PFSK-1 (cell line): ENCODE measurements around the gene NCR2.

Experiments used
- FOXP2 ChIP-seq: optimal IDR thresholded peaks from 2 replicates; pipeline ENCODE3; 2011; ENCODE audit warnings: borderline replicate concordance, control low read depth, inconsistent platforms; ENCODE audit not compliant: insufficient read depth; ENCODE audit errors: extremely low read length, extremely low read depth
- POLR2AphosphoS5 ChIP-seq: IDR thresholded peaks from 2 replicates; pipeline ENCODE4 v1.6.1; 2012; ENCODE audit warnings: low read depth, mild to moderate bottlenecking, control low read depth, low read length, moderate library complexity
- REST ChIP-seq, 2 experiments: IDR thresholded peaks; 2 replicates each; pipeline versions ENCODE4 v1.6.1 to v1.8.0; 2011 to 2012; ENCODE audit warnings: low read depth in 2 of 2, low read length in 2 of 2, control low read depth in 1 of 2, inconsistent platforms in 1 of 2, mild to moderate bottlenecking in 1 of 2, moderate library complexity in 1 of 2; ENCODE audit not compliant: insufficient read depth in 1 of 2
- SIN3A ChIP-seq: IDR thresholded peaks from 2 replicates; pipeline ENCODE4 v1.6.1; 2012; ENCODE audit warnings: mild to moderate bottlenecking, low read length, moderate library complexity, borderline replicate concordance; ENCODE audit not compliant: insufficient read depth
- TAF1 ChIP-seq: IDR thresholded peaks from 2 replicates; pipeline ENCODE4 v1.6.1; 2012; ENCODE audit warnings: low read length, control low read depth, borderline replicate concordance; ENCODE audit not compliant: insufficient read depth

Gene NCR2

GRCh38 chr6:41360314-41360685, 24.9 kb downstream of the NCR2 start:
- no peak for TF ChIP-seq FOXP2
- TF ChIP-seq SIN3A: no peak
- no peak for TF ChIP-seq REST (IDR thresholded peaks at IDR 0.05; ENCODE audit: insufficient read depth in 1 of 2, low read depth in 2 of 2, low read length in 2 of 2)
- TF ChIP-seq TAF1: no peak

DNA sequence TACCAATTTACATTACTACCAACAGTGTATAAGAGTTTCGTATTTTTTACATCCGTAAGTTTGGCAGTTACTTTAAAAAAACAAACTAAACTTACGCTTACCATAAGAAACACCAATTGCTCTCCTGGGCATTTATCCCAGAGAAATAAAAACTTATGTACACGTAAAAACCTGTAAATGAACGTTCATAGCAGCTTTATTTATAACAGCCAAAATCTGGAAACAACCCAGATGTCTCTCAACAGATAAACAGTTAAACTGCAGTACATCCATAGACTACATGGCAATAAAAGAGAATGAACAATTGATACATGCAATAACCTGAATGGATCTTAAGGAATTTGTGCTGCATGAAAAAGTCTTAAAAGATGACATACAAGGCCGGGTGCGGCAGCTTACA, 30.7 kb downstream of the NCR2 start:
- no peak for TF ChIP-seq SIN3A
- TF ChIP-seq REST (IDR thresholded peaks at IDR 0.05; ENCODE audit: insufficient read depth in 1 of 2, low read depth in 2 of 2, low read length in 2 of 2): no peak
- TF ChIP-seq POLR2AphosphoS5: no peak
- TF ChIP-seq TAF1: no peak
- no peak for TF ChIP-seq FOXP2

- no peak for TF ChIP-seq REST (IDR thresholded peaks at IDR 0.05; ENCODE audit: insufficient read depth in 1 of 2, low read depth in 2 of 2, low read length in 2 of 2)
- no peak for TF ChIP-seq SIN3A
- TF ChIP-seq TAF1: no peak
- no peak for TF ChIP-seq POLR2AphosphoS5
- no peak for TF ChIP-seq FOXP2
Measured at GRCh38 chr6:41367061-41367460, 31.7 kb downstream of the NCR2 start.

DNA sequence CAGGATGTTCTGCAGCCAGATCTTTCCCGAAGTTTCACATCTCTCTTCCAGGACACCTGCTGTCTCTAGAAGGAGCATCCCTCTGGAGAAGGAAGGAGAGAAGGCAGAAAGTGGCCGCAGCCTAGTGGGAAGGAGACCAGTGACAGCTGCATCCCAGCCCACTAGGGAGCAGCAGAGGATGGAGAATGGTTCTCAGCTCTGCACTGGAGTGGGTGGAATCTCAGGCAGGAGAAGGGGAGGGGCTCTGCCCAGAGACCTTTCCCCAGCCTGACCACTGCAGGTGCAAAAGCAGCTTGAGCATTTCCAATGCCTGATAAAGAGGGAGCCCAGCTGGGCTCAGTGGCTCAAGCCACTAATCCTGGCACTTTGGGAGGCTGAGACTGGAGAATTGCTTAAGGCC, 32.3 kb downstream of the NCR2 start:
- TF ChIP-seq REST (IDR thresholded peaks at IDR 0.05; ENCODE audit: insufficient read depth in 1 of 2, low read depth in 2 of 2, low read length in 2 of 2): no peak
- TF ChIP-seq TAF1: no peak
- no peak for TF ChIP-seq SIN3A
- TF ChIP-seq POLR2AphosphoS5: no peak
- TF ChIP-seq FOXP2: no peak

- TF ChIP-seq SIN3A (no peak), REST (IDR thresholded peaks at IDR 0.05; ENCODE audit: insufficient read depth in 1 of 2, low read depth in 2 of 2, low read length in 2 of 2) (no peak)
Measured at GRCh38 chr6:41370488-41371111, 35.2 kb downstream of the NCR2 start.
